Adipocyte (in vitro differentiated cells): ENCODE results near the gene ADAMTSL2.

ENCODE experiments used
- DNase-seq: peaks from one replicate; pipeline ENCODE4 v3.0.0-alpha.2; 2015; ENCODE audit warnings: low read depth
- H3K27me3 ChIP-seq: replicated peaks from 2 replicates; pipeline ENCODE4 v1.7.0; 2013; ENCODE audit warnings: mild to moderate bottlenecking, low read length, moderate library complexity; ENCODE audit not compliant: control insufficient read depth, insufficient read depth
- H3K36me3 ChIP-seq: 2 replicates; pipeline ENCODE4 v1.7.0; 2013; ENCODE audit warnings: low read length, mild to moderate bottlenecking, moderate library complexity; ENCODE audit not compliant: control insufficient read depth, insufficient read depth, severe bottlenecking
- H3K4me1 ChIP-seq: 2 replicates; pipeline ENCODE4 v1.7.0; 2013; ENCODE audit warnings: mild to moderate bottlenecking, low read length, moderate library complexity; ENCODE audit not compliant: control insufficient read depth, insufficient read depth
- H3K4me3 ChIP-seq: 2 replicates; pipeline ENCODE4 v1.7.0; 2013; ENCODE audit warnings: mild to moderate bottlenecking, low read length, moderate library complexity
- H3K9ac ChIP-seq: 2 replicates; pipeline ENCODE4 v1.7.0; 2013; ENCODE audit warnings: mild to moderate bottlenecking, low read length, moderate library complexity
- H3K9me3 ChIP-seq: 2 replicates; pipeline ENCODE4 v1.7.0; 2013; ENCODE audit warnings: mild to moderate bottlenecking, low read length, moderate library complexity; ENCODE audit not compliant: control insufficient read depth

ADAMTSL2 gene

GRCh38 chr9:133607976-133608375 is 73.5 kb downstream of the ADAMTSL2 start:
- Histone ChIP-seq H3K9ac (no peak overlapping the region), H3K4me3 (no peak overlapping the region), H3K27me3 (peaks cover 83% of the 10 kb centered on the region), H3K9me3 (peaks cover 6% of the 10 kb centered on the region), H3K4me1 (no peaks in the 10 kb centered on the region), H3K36me3 (no peaks in the 10 kb centered on the region)
- DNase-seq, result no peak

GRCh38 chr9:133608382-133608781 is 73.9 kb downstream of the ADAMTSL2 start:
- Histone ChIP-seq H3K4me1 (no peaks in the 10 kb centered on the region), H3K9ac (no peak overlapping the region), H3K9me3 (peaks cover 6% of the 10 kb centered on the region), H3K27me3 (peaks cover 83% of the 10 kb centered on the region), H3K4me3 (no peak overlapping the region), H3K36me3 (no peaks in the 10 kb centered on the region)
- DNase-seq, result no peak

- Histone ChIP-seq H3K4me1 (no peaks in the 10 kb centered on the region), H3K27me3 (peaks cover 83% of the 10 kb centered on the region), H3K9ac (no peak overlapping the region), H3K4me3 (no peak overlapping the region), H3K36me3 (no peaks in the 10 kb centered on the region), H3K9me3 (peaks cover 6% of the 10 kb centered on the region)
- DNase-seq, result no peak
Measured at GRCh38 chr9:133608889-133609288, 74.4 kb downstream of the ADAMTSL2 start.

GRCh38 chr9:133609311-133610098 is 75.0 kb downstream of the ADAMTSL2 start, which contains the start of gene FAM163B:
FAM163B (minus strand) TSS chr9:133609389; CDS start chr9:133580223, 29,166 bp downstream.
- DNase-seq, result peak; percentile 31
- H3K9me3 ChIP-seq, result peaks cover 6% of the 10 kb centered on the region
- no peak within 1 kb of the TSS for H3K4me3 ChIP-seq
- no peak within 1 kb of the TSS for H3K9ac ChIP-seq
- no peaks in the 10 kb centered on the region for H3K4me1 ChIP-seq
- H3K27me3 ChIP-seq, result peaks cover 84% of the 10 kb centered on the region
- no peaks in the 10 kb centered on the region for H3K36me3 ChIP-seq

- Histone ChIP-seq H3K4me1 (no peaks in the 10 kb centered on the region), H3K27me3 (peaks cover 88% of the 10 kb centered on the region), H3K9me3 (peaks cover 6% of the 10 kb centered on the region), H3K4me3 (no peak overlapping the region), H3K36me3 (no peaks in the 10 kb centered on the region), H3K9ac (no peak overlapping the region)
- DNase-seq, result no peak
Measured at GRCh38 chr9:133610845-133611244, 76.3 kb downstream of the ADAMTSL2 start.

- DNase-seq, result no peak
- Histone ChIP-seq H3K27me3 (peaks cover 86% of the 10 kb centered on the region), H3K36me3 (no peaks in the 10 kb centered on the region), H3K9ac (no peak overlapping the region), H3K4me1 (no peaks in the 10 kb centered on the region), H3K4me3 (no peak overlapping the region), H3K9me3 (peaks cover 6% of the 10 kb centered on the region)
Measured at GRCh38 chr9:133612051-133612450, 77.5 kb downstream of the ADAMTSL2 start.

- H3K36me3 ChIP-seq, result no peaks in the 10 kb centered on the region
- DNase-seq, result no peak
- peaks cover 6% of the 10 kb centered on the region for H3K9me3 ChIP-seq
- peaks cover 86% of the 10 kb centered on the region for H3K27me3 ChIP-seq
- no peak overlapping the region for H3K9ac ChIP-seq
- H3K4me1 ChIP-seq, result no peaks in the 10 kb centered on the region
- H3K4me3 ChIP-seq, result no peak overlapping the region
Measured at GRCh38 chr9:133612816-133613215, 78.3 kb downstream of the ADAMTSL2 start.

- Histone ChIP-seq H3K9me3 (peaks cover 6% of the 10 kb centered on the region), H3K4me1 (no peaks in the 10 kb centered on the region), H3K36me3 (no peaks in the 10 kb centered on the region), H3K4me3 (no peak overlapping the region), H3K27me3 (peaks cover 86% of the 10 kb centered on the region), H3K9ac (no peak overlapping the region)
- no peak for DNase-seq
Measured at GRCh38 chr9:133613432-133613831, 78.9 kb downstream of the ADAMTSL2 start.

- Histone ChIP-seq H3K4me1 (no peaks in the 10 kb centered on the region), H3K9me3 (peaks cover 6% of the 10 kb centered on the region), H3K4me3 (no peak overlapping the region), H3K27me3 (peaks cover 91% of the 10 kb centered on the region), H3K36me3 (no peaks in the 10 kb centered on the region), H3K9ac (no peak overlapping the region)
- DNase-seq, result no peak
Measured at GRCh38 chr9:133614056-133614455, 79.6 kb downstream of the ADAMTSL2 start.

- Histone ChIP-seq H3K36me3 (no peaks in the 10 kb centered on the region), H3K27me3 (peaks cover 92% of the 10 kb centered on the region), H3K9me3 (peaks cover 4% of the 10 kb centered on the region), H3K4me3 (no peak overlapping the region), H3K9ac (no peak overlapping the region), H3K4me1 (no peaks in the 10 kb centered on the region)
- no peak for DNase-seq
Measured at GRCh38 chr9:133614678-133615077, 80.2 kb downstream of the ADAMTSL2 start.

- DNase-seq, result no peak
- Histone ChIP-seq H3K4me1 (no peaks in the 10 kb centered on the region), H3K9me3 (no peaks in the 10 kb centered on the region), H3K27me3 (peaks cover 88% of the 10 kb centered on the region), H3K9ac (no peak overlapping the region), H3K36me3 (no peaks in the 10 kb centered on the region), H3K4me3 (no peak overlapping the region)
Measured at GRCh38 chr9:133615186-133615585, 80.7 kb downstream of the ADAMTSL2 start.
